Subcutaneous adipose tissue (tissue), 4 donors: ENCODE data around the gene NR3C2. TPM values are rescaled to one million over a fixed set of nuclear protein-coding genes. Genes with fewer than 3 reads are reported as not detected.

Source experiments
- CTCF ChIP-seq: fragments of 450-650 bp; IDR thresholded peaks from one replicate; pipeline ENCODE4 v1.5.1; 2016; ENCODE audit warnings: low read depth, mild to moderate bottlenecking, control low read depth, antibody characterized with exemption, moderate library complexity
- total RNA-seq, 4 donors: library from RNA; depleted of rRNA; stranded (reverse); fragments of >200 nt; gene quantifications; one replicate each; pipeline ENCODE4 v1.1.0, GENCODE V29; 2016

Gene NR3C2
- total RNA-seq, 4 donors from 2014 or later: 7.5 to 17.0 (median 8.9) TPM

DNA sequence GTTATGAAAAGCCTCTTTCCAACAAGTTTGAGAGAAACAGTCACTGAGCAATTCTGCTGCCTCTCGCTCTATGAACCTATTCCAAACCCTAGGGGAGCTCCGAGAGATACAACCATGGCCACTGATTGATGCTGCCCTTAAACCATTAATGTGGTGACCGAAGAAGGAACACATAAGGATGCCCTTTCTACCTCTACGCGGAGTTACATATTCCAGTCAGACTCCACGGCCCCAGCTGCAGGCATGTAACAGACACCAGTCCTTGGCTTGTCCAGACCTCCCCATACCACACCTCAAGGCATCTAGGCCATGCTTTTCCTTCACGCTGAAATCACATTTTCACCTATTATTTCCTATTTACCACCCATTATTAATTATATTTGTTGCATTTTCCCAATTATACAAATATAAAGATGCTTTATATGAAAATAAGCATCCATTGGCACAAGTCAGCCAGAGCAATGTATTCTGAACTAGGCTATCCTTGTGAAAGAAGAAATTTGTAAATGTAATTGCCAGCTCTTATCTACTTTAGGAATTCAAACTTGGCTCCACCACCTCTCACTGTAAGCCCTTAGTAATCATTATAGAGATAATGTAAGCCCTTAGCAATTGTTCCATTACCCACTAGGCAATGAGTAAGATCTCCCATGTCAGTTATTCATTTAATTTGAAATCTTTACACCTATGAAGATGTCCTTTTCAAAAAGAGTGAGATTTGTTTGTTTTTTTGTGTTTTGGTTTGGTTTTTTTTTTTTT is 338.4 kb downstream of the NR3C2 start:
- TF ChIP-seq CTCF: no peak

- TF ChIP-seq CTCF: no peak
Observed at GRCh38 chr4:148101790-148102189, 340.4 kb downstream of the NR3C2 start.

DNA sequence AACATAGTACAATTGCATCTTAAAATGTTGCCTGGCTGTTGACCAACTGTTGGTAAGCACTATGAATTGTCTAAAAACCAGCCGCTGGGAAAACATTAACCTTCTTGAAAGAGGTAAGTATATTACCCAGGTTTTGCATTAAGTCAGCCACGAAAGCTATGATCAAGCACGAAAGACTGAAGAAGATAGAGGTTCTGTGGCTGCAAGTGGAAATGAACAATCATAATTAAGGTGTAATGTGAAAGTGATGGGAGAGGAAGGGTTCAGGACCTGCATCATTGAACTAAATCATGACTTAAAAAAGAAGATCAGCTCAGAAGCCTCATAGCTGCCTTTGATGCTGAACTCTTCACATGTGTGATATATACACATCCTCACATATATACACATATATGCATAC is 341.0 kb downstream of the NR3C2 start:
- no peak for TF ChIP-seq CTCF

DNA sequence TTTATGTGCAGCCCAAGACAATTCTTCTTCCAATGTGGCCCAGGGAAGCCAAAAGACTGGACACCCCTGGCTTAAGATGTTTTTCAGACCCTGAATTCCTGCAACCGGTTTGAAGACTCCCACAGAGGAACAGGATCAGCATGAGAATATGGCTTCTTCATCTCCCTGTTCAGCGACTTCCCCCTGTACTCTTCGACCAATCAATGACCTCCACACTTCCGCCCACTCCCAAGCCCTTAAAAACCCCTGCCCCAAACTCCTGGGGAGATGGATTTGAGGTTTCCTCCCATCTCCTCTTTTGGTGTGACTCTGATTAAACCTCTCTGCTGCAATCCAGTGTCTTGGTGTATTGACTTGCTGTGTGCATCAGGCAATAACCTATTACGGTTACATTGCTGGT is 344.4 kb downstream of the NR3C2 start:
- TF ChIP-seq CTCF: no peak

GRCh38 chr4:148095346-148095923 is 346.8 kb downstream of the NR3C2 start:
- no peak for TF ChIP-seq CTCF

- no peak for TF ChIP-seq CTCF
Observed at GRCh38 chr4:148094149-148094548, 348.1 kb downstream of the NR3C2 start.

GRCh38 chr4:148093065-148093464 is 349.1 kb downstream of the NR3C2 start:
- TF ChIP-seq CTCF: no peak
